HEK293T (cell line): ENCODE results near the gene KPTN.

Experiments
- CTCF ChIA-PET: fragments of 350-600 bp; formaldehyde crosslinking; extraction: SDS; loops from one replicate; lab custom pipeline; 2021; ENCODE audit warnings: antibody characterized with exemption, inconsistent platforms; lab: Yijun Ruan, JAX
- POLR2A ChIA-PET: fragments of 350-600 bp; formaldehyde crosslinking; extraction: SDS; loops from one replicate; lab custom pipeline; 2020; ENCODE audit warnings: antibody characterized with exemption, inconsistent platforms; lab: Yijun Ruan, JAX
- DNase-seq: peaks from one replicate; pipeline ENCODE4 v3.0.0; 2012; ENCODE audit warnings: mixed read lengths; ENCODE audit errors: extremely low spot score
- ARNT ChIP-seq: fragments of 450-650 bp; IDR thresholded peaks from 2 replicates; pipeline ENCODE4 v1.6.1; 2017; ENCODE audit warnings: mild to moderate bottlenecking
- BHLHE40 ChIP-seq: fragments of 450-650 bp; IDR thresholded peaks from 2 replicates; pipeline ENCODE4 v1.6.1; 2016; ENCODE audit warnings: mild to moderate bottlenecking, moderate library complexity, borderline replicate concordance
- CTBP1 ChIP-seq: fragments of 450-650 bp; IDR thresholded peaks from 2 replicates; pipeline ENCODE4 v1.6.1; 2016; ENCODE audit warnings: borderline replicate concordance
- ELF4 ChIP-seq: fragments of 450-650 bp; IDR thresholded peaks from 2 replicates; pipeline ENCODE4 v1.6.1; 2017; ENCODE audit warnings: antibody characterized with exemption
- FOXA1 ChIP-seq: fragments of 450-650 bp; IDR thresholded peaks from 2 replicates; pipeline ENCODE4 v1.6.1; 2016; ENCODE audit warnings: mild to moderate bottlenecking
- FOXK2 ChIP-seq: fragments of 450-650 bp; IDR thresholded peaks from 2 replicates; pipeline ENCODE4 v1.6.1; 2016; ENCODE audit warnings: mild to moderate bottlenecking
- FOXM1 ChIP-seq: fragments of 450-650 bp; IDR thresholded peaks from 2 replicates; pipeline ENCODE4 v1.6.1; 2017; ENCODE audit warnings: mild to moderate bottlenecking, borderline replicate concordance
- HDGF ChIP-seq: fragments of 450-650 bp; IDR thresholded peaks from 2 replicates; pipeline ENCODE4 v1.6.1; 2017; ENCODE audit warnings: antibody characterized with exemption, borderline replicate concordance
- L3MBTL2 ChIP-seq: fragments of 450-650 bp; conservative IDR thresholded peaks from 2 replicates; pipeline ENCODE4 v1.6.1; 2016; ENCODE audit warnings: mild to moderate bottlenecking
- LEF1 ChIP-seq: fragments of 450-650 bp; IDR thresholded peaks from 2 replicates; pipeline ENCODE4 v1.6.1; 2017; ENCODE audit warnings: mild to moderate bottlenecking, borderline replicate concordance
- NFRKB ChIP-seq: fragments of 450-650 bp; IDR thresholded peaks from 2 replicates; pipeline ENCODE4 v1.6.1; 2016; ENCODE audit warnings: mild to moderate bottlenecking, moderate library complexity
- SP1 ChIP-seq: fragments of 450-650 bp; IDR thresholded peaks from 2 replicates; pipeline ENCODE4 v1.6.1; 2017
- SUZ12 ChIP-seq: fragments of 450-650 bp; IDR thresholded peaks from 2 replicates; pipeline ENCODE4 v1.6.1; 2016; ENCODE audit warnings: mild to moderate bottlenecking
- TARDBP ChIP-seq: fragments of 450-650 bp; IDR thresholded peaks from 2 replicates; pipeline ENCODE4 v1.6.1; 2016
- ZNF384 ChIP-seq: fragments of 450-650 bp; IDR thresholded peaks from 2 replicates; pipeline ENCODE4 v1.6.1; 2016
- TF ChIP-seq, protein P1 (sequence below): fragments of 450-650 bp; IDR thresholded peaks from 2 replicates; pipeline ENCODE4 v1.6.1; 2016

KPTN gene

DNA sequence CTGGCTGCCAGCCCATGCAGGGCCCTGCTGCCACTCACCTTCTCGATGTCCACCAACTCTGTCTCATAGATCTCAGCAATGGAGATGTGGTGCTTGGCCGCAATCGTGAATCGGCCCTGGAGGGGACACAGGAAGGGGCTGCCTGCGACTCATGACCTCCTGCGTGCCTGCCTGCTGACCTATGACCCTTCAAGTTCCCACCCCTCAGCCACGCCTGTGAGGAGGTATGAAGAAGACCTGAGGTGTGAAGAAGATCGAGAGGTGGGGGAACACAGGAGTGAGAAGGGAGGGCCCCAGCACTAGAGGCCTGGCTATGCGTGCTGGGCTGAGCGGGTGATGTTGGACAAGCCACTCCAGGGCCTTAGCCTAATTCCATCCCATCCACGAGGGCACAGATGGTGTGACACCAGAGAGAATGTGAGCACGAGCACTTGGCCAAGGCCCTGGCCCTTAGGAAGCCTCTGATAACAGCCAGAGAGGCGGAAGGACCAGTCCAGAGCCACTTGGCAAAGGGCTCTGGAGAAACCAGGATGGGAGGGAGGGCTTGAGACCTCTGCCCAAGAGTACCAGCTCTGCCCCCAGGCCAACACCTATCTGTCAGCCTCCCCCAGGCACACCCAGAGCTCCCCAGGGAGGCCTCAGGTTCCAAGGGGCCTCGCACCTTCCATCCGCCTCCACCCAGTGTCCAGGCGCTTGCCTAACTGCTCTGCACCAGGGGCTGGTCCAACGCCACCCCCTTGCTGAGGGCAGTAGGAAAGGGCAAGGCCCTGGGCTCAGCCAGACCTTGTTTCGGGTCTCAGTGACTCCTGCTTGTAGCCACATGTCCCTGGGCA lies 9.6 kb upstream of the KPTN start:
- POLR2A ChIA-PET, result no interaction called here
- CTCF ChIA-PET, result no interaction called here
- TF ChIP-seq FOXK2, result no peak
- TF ChIP-seq HDGF, result no peak
- no peak for TF ChIP-seq ZNF384
- no peak for TF ChIP-seq FOXM1
- no peak for TF ChIP-seq TARDBP
- TF ChIP-seq L3MBTL2, result no peak
- TF ChIP-seq SUZ12, result no peak
- TF ChIP-seq ARNT, result no peak
- no peak for TF ChIP-seq BHLHE40
- TF ChIP-seq LEF1, result no peak
- no peak for TF ChIP-seq ELF4
- TF ChIP-seq SP1, result no peak
- DNase-seq, result no peak

DNA sequence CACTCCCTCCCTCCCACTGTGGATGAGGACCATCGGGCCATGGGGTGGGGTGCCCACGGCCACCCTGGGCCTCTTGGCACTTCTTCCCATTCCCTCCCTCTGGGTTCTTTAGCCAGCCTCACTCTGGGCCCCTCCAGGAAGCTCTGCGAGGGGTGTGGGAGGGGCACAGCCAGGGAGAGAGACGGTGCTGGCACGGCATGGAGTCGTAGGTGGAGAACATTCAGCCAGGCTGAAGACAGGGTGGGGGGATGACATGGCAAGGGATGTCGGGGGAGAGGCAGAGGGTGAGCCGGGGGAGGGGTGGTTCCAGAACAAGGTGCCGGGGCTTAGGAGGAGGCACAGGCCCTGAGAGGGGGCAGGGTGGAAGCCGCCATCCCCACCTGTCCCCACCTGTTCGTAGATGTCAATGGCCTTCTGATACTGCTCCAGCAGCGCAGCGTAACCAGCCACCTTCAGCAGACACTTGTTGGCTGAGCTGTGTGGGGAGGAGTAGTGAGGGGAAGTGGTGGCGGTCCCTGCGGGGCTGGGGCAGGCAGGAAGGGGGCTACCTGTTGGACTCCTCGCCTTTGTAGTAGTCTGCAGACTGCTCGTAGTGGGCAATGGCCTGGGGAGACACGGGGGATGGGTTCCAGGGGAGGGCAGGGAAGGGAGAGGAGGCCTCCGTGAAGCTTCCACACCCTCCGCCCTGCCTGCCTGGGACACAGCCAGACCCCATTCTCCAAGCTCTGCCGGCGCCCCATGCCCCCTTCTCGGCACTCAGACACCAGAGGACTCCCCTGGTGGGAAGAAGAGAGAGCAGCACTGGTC lies 8.8 kb upstream of the KPTN start:
- TF ChIP-seq ZNF384, result no peak
- no peak for TF ChIP-seq FOXA1
- no peak for TF ChIP-seq SP1
- TF ChIP-seq, protein P1, sequence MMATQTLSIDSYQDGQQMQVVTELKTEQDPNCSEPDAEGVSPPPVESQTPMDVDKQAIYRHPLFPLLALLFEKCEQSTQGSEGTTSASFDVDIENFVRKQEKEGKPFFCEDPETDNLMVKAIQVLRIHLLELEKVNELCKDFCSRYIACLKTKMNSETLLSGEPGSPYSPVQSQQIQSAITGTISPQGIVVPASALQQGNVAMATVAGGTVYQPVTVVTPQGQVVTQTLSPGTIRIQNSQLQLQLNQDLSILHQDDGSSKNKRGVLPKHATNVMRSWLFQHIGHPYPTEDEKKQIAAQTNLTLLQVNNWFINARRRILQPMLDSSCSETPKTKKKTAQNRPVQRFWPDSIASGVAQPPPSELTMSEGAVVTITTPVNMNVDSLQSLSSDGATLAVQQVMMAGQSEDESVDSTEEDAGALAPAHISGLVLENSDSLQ, result no peak
- no peak for TF ChIP-seq CTBP1
- no peak for TF ChIP-seq HDGF
- no peak for TF ChIP-seq FOXK2
- TF ChIP-seq BHLHE40, result no peak
- TF ChIP-seq L3MBTL2, result no peak
- no peak for TF ChIP-seq LEF1
- no peak for TF ChIP-seq FOXM1
- TF ChIP-seq TARDBP, result no peak
- no peak for TF ChIP-seq NFRKB
- no peak for TF ChIP-seq ELF4
- CTCF ChIA-PET, result no interaction called here
- POLR2A ChIA-PET, result no interaction called here
- no peak for DNase-seq

DNA sequence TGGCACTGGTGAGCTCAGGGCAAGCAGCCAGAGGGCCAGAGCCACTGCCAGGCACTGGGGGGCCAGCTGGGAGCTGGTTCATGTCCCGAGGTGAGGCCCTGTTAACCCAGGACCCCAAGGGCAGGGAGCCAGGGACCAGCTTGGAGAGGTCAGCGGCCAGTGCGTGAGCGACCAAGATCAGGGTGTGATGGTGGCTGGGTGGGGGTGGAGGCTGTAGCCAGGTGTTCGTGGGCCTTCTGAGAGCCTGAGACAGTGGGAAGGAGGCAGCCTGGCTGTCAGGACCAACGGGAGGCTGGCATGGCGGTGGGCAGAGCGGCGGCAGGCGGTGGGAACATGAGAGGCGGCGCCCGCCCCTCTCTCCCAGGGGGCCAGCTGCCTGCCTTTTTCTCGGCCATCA lies 8.1 kb upstream of the KPTN start:
- DNase-seq, result no peak
- ChIA-PET CTCF (no interaction called here), POLR2A (no interaction called here)
- TF ChIP-seq TARDBP (no peak), NFRKB (no peak), FOXA1 (no peak), HDGF (no peak), SUZ12 (no peak), ELF4 (no peak), ARNT (no peak), FOXK2 (no peak), L3MBTL2 (no peak), BHLHE40 (no peak), ZNF384 (no peak), CTBP1 (no peak), SP1 (no peak), LEF1 (no peak), FOXM1 (no peak)
- TF ChIP-seq, protein P1, result no peak

DNA sequence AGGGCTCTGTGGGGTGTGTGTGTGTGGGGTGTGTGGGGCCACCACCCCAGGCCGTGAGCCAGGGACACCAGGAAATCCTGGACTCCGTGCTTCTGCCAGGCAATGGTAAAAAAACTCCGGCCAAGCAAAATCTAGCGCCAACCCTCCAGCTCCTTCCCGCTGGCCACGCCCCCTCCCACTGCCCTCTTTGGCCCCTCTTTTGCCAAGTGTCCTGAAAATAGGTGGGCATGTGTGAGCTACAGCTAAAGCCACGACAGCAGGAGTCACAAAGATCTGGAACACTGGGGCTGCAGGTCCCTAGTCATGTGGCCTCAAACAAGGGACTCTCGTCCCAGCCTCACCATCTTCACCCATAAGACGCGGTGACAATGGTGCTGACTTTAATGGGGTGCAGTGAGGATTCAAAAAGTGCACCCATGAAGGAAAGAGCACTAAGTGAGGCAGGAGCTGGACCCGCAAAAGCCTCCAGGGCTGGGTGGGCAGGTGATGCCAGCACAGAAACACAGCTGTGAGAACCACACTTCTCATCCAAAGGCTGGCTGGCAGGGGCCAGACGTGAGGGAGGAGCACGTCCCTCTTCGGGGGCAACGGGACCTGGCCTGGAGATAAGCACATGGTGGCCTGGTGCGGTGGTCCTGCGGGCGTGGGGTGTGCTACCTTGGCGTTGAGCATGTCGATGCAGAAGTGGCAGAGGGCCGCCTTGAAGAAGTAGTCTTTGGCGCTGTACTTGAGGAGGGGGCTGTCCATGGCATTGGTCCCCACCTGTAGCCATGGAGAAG lies 7.5 kb upstream of the KPTN start:
- DNase-seq, result no peak
- TF ChIP-seq LEF1, result no peak
- TF ChIP-seq, protein P1, result no peak
- no peak for TF ChIP-seq SUZ12
- TF ChIP-seq TARDBP, result no peak
- no peak for TF ChIP-seq SP1
- no peak for TF ChIP-seq ARNT
- TF ChIP-seq ZNF384, result no peak
- no peak for TF ChIP-seq CTBP1
- ChIA-PET CTCF (no interaction called here), POLR2A (no interaction called here)

DNA sequence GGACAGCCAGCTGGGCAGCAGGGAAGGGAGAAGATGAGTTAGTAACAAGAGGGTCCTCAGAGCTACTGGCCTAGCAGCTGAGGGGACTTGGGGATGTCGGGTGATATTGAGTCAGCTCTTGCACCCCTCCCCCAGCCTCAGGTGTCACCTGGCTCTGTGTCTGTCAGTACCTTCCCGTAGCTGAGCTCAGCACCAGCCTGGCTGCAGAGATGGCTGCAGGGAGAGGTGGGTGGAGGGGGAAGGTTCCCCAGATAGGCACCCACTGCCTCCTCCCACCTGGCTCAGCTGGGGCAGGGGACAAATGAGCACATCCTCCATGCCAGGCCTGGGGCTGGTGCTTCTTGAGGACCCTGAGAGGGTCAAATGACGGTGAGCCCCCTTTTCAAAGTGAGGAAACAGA lies 6.8 kb upstream of the KPTN start:
- ChIA-PET CTCF (no interaction called here), POLR2A (no interaction called here)
- DNase-seq, result no peak
- TF ChIP-seq SUZ12 (no peak), FOXM1 (no peak), BHLHE40 (no peak), SP1 (no peak), TARDBP (no peak), L3MBTL2 (no peak), NFRKB (no peak), ELF4 (no peak), FOXK2 (no peak), ARNT (no peak), FOXA1 (no peak), ZNF384 (no peak), HDGF (no peak), CTBP1 (no peak), LEF1 (no peak)
- TF ChIP-seq, protein P1, result no peak
